ENCODE data around the gene DNAJC5.

DNAJC5 gene, protein sequence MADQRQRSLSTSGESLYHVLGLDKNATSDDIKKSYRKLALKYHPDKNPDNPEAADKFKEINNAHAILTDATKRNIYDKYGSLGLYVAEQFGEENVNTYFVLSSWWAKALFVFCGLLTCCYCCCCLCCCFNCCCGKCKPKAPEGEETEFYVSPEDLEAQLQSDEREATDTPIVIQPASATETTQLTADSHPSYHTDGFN

DNA sequence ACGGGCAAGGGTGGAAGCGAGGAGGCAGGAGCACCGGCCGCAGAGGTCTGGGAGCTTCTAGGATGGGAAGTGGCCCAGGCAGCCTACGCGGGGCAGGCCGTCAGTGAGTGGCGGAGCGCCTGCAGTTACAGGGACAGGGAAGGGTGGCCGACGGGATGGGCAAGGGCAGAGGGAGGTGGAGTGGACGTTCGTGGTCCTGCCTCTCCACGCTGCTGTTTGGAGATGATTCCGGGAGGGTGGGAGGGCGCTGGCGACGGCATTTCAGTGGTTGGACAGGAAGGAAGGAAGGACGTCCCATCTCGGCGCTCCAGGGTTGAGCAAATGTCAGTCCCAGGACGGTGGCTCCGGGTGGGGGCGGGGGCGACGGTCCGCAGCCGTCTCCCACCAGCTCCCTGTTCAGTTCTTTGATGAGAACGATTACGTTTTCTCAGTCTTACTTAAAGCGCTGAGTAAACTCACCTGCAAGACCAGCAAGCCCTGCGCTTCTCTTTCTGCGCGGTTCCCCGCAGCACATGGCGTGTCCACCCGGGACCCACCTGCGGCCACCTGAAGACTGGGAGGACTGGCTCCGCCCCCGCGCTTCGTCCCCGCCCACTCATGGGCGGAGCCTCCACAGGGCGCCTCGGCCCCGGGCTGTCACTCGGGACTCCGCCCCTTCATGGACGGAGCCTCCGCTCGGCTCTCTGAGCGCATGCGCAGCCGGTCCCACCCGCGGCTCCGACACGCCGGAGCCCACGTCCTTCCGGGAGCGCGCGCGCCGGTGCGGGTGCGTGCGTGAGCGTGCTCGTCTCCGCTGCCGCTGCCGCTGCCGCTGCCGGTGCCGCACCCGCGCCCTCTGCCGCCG is at the start of gene DNAJC5:
DNAJC5 (plus strand) TSS at position 769 of the 844 bp plus-strand sequence. CDS start 33,220 bp downstream, outside the sequence.
- TF ChIP-seq GATA2 (IDR thresholded peaks at IDR 0.05; ENCODE audit: low read depth, low read length): no peak
- no peak for TF ChIP-seq GATA3 (IDR thresholded peaks at IDR 0.05; ENCODE audit: low read depth, low read length)

DNA sequence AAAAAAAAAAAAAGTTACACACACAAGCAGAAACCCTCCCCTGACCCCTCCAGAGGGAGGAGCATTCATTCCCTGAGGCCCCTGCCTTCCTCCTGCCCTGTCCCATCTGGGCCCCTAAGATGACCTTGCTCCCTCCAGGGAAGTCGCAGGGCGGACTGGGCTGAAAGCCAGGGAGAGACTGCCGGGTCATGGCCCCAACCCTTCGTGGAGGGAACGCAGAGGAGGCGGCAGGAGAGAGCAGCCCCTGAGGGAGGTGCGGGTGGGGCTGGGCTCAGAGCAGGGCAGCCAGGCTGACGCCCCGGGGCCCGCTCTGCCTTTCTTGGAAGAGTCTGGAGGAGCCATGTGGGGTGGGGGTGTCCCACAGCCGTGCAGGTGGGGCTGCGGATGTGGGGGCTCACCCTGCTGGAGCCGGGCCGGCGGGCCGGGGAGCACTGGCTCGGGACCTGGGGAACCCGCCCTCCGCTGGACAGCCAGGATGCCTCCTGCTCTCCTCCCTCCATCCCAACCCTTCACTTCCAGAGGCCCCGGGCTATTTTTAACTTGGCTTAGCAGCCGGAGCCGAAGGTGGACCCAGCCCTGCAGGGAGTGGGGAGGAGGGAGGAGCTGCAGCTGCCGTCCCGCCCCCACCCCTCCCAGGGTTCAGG is 48.7 kb upstream of the DNAJC5 start:
- TF ChIP-seq GATA2 (IDR thresholded peaks at IDR 0.05; ENCODE audit: low read depth, low read length): no peak
- TF ChIP-seq GATA3 (IDR thresholded peaks at IDR 0.05; ENCODE audit: low read depth, low read length): no peak

DNA sequence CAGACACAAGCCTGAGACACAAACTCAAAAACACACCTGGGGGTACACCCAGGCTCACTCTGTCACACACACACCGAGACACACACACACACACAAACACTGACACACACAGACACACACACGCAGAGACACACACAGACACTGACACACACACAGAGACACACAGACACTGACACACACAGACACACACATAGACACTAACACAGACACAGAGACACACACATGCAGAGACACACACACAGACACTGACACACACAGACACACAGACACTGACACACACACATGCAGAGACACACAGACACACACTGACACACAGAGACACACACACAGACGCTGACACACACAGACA is 48.1 kb upstream of the DNAJC5 start:
- TF ChIP-seq GATA2 (IDR thresholded peaks at IDR 0.05; ENCODE audit: low read depth, low read length) (no peak), GATA3 (IDR thresholded peaks at IDR 0.05; ENCODE audit: low read depth, low read length) (no peak)

DNA sequence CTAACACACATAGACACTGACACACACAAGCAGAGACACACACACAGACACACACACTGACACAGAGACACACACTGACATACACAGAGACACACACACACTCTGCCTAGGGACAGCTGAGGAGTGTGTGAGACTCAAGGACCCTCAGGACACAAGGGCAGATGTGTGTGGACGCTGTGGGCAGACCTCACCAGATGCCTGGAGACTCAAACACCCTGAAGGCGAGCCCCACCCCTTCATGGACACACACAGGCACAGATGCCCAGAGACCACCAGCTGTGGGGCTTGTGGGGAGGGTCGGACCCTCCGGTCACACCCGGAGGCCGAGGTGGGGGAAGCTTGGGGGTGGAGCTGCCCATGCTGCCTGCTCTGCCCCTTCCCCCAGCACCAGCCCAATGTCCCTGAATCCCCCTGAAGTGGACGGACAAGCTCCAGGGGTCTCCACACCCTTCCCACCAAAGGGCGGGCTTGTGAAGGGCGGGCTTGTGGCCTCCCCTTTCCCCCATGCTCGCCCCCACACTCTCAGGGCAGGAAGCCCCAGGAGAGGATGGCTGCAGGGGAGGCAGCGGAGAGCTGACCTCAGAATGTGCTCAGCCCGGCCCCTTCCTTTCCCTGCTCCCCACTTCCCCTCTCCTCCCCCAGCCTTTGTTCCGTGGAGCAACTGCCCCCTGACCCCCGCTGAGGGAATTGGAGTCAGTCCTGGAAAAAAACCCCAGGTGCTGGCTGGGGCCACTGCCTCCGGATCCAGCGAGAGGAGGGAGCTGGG is 47.5 kb upstream of the DNAJC5 start:
- TF ChIP-seq GATA2 (IDR thresholded peaks at IDR 0.05; ENCODE audit: low read depth, low read length): no peak
- no peak for TF ChIP-seq GATA3 (IDR thresholded peaks at IDR 0.05; ENCODE audit: low read depth, low read length)

DNA sequence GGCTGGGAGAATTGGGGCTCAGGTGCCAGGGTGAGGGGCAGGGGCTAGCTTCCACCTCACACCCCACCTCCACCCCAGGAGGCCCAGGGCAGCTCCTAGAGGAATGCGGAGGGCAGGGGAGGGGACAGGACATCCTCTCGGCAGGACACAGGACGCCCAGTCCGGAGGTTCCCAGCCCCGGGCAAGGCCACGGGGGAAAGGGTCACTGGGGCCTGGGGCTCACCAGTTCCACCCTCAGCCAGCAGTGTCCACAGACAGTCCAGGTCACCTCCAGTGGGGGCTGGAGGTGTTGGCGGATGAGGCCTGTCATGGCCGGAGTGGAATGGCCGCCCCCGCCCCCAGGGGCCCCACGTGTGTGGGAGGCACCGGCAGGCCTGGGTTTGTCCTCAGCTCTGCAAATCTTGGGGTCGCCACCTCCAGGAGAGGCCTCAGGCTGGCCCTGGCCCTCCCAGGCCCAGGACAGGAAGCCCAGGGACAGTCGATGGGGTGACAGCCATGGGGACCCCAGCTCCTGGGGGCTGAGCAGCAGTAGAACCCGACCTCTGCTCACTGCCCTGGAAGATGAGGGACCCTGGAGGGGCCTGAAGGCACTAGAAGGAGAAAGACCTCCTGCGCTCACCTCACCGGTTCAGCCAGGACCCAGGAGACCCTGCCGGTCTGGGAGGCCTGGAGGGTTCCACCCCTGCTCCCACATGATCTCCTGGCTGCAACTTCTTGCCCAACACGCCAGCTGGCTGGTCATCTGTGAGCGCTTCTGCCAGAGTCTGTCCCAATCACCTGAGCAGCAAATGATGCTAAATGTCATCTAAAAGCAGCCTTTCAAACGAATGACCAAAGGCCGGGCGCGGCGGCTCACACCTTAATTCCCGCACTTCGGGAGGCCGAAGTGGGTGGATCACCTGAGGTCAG is 46.7 kb upstream of the DNAJC5 start:
- no peak for TF ChIP-seq GATA2 (IDR thresholded peaks at IDR 0.05; ENCODE audit: low read depth, low read length)
- TF ChIP-seq GATA3 (IDR thresholded peaks at IDR 0.05; ENCODE audit: low read depth, low read length): no peak

DNA sequence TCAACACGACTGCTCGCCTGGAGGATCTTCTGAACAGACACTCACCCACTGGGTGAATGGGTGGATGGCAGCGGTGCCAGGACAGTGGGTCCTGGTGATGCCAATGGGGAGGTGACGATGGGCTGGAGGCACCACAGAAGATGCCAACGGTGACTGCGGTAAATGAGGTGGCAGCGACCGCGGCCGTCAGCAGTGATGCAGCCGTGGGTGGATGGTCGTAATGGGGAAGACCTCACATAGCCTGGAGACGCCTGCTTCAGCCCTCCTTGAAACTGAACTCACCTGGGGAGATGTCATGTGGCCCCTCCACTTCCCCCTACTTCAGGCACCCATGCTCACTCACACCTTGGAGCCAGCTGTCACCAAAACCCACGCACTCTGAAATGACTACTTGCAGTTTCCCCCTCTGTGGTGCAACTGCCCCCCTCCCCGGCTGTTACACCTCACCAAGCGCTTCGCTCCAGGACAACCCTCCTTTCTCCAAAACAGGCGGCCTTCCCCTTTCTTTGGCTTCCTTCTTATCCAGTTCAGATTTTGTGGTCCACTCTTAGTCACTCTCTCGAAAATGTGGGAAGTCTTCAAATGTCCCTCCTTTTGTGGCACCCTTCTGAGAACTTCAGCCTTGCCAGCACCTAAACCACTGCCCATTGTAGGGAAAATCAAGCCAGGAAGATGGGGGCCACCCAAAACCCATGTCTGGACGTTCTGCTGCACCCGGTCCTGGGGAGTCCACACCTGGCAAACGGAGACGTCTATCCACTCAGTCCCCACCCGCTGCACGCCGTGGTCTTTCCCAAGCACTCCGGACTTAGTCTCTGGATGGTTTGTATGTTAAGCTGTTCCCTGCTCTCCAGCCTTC is 44.0 kb upstream of the DNAJC5 start:
- TF ChIP-seq GATA3 (IDR thresholded peaks at IDR 0.05; ENCODE audit: low read depth, low read length) (no peak), GATA2 (IDR thresholded peaks at IDR 0.05; ENCODE audit: low read depth, low read length) (no peak)

DNA sequence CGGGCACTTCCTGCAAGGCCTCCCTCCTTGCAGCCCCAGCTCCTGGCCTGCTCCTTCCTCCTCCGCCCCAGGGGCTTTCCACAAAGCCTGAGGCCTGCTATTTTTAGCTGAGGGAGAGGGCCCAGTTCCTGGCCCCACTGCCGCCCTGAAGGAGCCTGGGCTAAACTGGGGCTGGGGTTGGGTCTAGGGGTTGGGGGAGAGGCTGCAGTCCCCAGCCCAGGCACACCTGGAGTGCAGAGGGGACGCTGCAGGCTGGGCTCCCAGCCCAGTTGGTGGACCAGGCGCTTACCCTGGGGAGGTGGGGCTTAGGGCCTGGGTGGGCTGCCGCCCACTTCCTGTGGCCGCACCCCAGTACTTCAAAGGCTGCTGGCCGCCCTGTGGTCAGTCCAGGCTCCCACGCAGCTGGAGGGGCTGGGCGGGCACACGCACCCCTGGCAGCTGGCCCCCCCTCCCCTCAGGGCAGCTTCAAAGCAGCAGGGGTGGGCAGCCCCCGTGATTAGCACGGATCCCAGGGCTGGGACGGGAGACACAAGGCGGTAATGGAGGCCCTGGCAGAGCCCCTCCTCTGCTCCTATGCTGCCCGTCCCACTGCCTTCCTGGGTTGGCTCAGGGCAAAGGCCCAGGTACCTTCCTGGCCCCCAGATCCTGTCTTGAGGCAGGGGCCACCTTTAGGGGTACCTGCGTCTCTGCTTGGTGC is 40.7 kb upstream of the DNAJC5 start:
- TF ChIP-seq GATA2 (IDR thresholded peaks at IDR 0.05; ENCODE audit: low read depth, low read length) (no peak), GATA3 (IDR thresholded peaks at IDR 0.05; ENCODE audit: low read depth, low read length) (no peak)

DNA sequence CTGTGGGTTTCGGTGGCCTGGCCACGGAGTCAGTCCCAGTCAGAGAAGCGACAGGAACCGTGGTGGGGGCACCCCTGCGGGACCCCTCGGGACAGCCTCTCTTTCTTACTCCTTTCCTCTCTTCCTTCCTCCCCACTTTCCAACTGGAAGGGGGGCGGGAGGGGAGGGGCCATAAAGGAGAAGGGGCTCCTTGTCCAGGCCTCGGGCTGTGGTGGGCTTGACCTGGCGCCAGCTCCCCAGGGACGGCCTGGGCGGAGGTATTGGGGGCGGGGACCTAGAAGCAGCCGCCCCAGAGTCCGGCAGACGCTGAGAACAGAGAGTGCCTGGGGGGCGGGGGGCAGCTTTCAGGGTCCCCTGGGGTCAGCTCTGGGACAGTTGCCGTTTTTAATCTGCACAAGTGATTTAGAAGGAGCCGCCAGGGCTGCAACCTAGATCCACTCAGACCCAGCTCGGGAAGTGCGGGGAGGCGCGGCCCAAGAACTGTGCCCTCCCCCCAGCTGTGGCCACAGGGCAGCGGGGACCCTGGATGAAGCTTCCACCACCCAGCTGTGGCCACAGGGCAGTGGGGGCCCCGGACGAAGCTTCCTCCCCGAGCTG is 40.1 kb upstream of the DNAJC5 start:
- no peak for TF ChIP-seq GATA2 (IDR thresholded peaks at IDR 0.05; ENCODE audit: low read depth, low read length)

DNA sequence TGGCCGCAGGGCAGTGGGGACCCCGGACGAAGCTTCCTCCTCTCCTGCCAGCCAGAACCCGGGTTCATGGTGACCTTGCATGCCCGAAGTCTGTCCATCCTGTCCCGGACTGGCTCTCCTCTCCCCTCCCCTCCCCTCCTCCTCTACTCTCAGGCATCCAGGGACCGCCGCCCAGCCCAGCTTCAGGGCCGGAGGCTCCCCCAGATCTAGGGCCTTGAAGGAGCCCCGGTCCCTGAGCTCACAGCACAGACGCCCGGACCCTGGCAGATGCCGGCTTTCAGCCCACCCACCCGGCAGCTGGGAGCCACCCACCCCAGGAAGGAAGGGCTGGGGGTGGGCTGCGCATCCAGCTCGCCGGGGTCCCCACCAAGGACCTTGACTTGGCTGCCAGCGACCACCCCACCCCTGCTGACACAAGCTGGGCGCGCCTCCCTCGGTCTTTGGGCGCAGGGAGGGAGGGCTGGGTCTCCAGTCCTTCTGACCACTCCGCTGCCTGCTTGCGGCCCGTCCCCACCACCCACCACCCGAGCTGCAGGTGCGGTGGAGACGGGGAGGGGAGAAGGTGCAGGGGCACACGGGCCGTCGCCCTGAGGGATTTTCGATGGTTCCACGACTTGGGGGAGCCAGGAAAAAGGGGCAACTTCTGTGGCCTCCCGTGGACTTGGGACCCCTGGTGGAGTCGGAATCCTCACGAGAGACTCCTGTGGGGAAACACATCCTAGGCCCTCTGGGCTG is 39.4 kb upstream of the DNAJC5 start:
- no peak for TF ChIP-seq GATA3 (IDR thresholded peaks at IDR 0.05; ENCODE audit: low read depth, low read length)

DNA sequence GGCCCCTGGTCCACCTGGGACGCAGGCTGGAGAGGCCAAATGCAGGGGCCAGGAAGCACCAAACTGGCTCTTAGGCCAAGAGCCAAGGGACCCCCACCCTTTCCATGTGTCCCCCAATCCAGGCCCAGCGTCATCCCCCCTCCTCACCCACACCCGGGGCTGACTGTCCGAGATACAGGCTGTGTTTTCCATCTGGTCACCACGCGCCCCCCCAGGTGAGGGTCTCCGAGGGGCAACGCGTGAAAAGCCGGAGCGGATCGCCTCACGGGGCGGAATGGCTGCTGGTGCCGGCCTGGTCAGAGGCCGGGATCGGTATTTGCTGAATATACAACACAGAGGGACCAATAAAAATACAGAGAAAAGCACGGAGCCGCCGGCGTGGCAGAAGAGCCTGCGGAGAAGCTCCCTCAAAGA is 38.8 kb upstream of the DNAJC5 start:
- no peak for TF ChIP-seq GATA3 (IDR thresholded peaks at IDR 0.05; ENCODE audit: low read depth, low read length)
- TF ChIP-seq GATA2 (IDR thresholded peaks at IDR 0.05; ENCODE audit: low read depth, low read length): no peak

DNA sequence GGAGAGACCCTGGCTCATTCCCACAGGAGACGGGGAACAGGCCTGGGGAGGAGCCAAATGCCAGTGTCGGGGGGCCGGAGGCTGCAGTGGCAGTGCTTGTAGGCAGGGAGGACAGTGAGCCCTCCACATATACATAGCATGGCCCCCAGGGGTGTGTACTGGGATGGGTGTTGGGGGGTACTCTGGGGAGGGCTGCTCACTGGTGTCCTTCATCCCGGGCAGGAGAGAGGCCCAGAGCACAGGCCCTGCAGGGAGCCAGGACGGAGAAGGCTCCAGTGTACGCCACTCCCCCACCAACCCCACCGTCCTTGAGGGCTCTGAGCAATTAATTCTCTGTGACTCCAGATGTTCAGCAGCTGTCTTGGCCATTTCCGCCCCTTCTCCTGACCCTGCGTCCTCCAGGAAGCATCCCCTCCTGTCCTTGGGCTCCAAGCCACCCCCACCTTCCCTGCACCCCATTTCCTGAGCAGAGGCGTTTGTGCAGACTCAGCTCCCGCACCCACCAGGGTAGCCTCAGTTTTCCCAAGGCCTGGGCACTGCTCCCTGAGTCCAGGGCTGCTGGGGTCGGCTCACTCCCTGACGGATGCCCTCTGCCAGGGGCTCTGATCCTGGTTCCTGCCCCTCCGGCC is 37.0 kb upstream of the DNAJC5 start:
- no peak for TF ChIP-seq GATA3 (IDR thresholded peaks at IDR 0.05; ENCODE audit: low read depth, low read length)
- no peak for TF ChIP-seq GATA2 (IDR thresholded peaks at IDR 0.05; ENCODE audit: low read depth, low read length)
